CD4-positive, CD25-positive, alpha-beta regulatory T cell (primary cell): ENCODE data around the gene SPATA12. TPM values are rescaled to one million over a fixed set of nuclear protein-coding genes. Genes with fewer than 3 reads are reported as not detected.
A peak's percentile ranks its signal among the peaks of the same experiment; 100 is the strongest.

ENCODE experiments used
- ATAC-seq, 2 donors: fragments of 150-1000 bp; cut with Tn5 transposase; one replicate each; pipeline ENCODE4 v1.10.0; 2021; ENCODE audit warnings: low read depth in 2 of 2, moderate number of reproducible peaks in 2 of 2, moderate library complexity in 1 of 2
- DNase-seq, 3 donors: peaks; one replicate each; pipeline versions ENCODE4 v3.0.0 to v3.0.0-alpha.2; 2012 to 2022; ENCODE audit warnings: mixed read lengths in 1 of 3
- H3K27ac ChIP-seq: one replicate; pipeline ENCODE4 v1.7.0; 2013; ENCODE audit warnings: mild to moderate bottlenecking, low read length; ENCODE audit not compliant: insufficient read depth, poor library complexity, severe bottlenecking
- H3K27me3 ChIP-seq: one replicate; pipeline ENCODE4 v1.7.0; 2013; ENCODE audit warnings: low read length; ENCODE audit not compliant: control insufficient read depth, insufficient read depth
- H3K36me3 ChIP-seq: one replicate; pipeline ENCODE4 v1.7.0; 2013; ENCODE audit warnings: mild to moderate bottlenecking, low read length, moderate library complexity; ENCODE audit not compliant: control insufficient read depth, insufficient read depth
- H3K4me1 ChIP-seq: 2 replicates; pipeline ENCODE4 v1.7.0; 2013; ENCODE audit warnings: mild to moderate bottlenecking, low read length; ENCODE audit not compliant: insufficient read depth, control insufficient read depth, poor library complexity, severe bottlenecking
- H3K4me3 ChIP-seq: one replicate; pipeline ENCODE4 v1.7.0; 2013; ENCODE audit warnings: low read depth, mild to moderate bottlenecking, low read length, moderate library complexity
- H3K9me3 ChIP-seq, 2 experiments: 1 replicate in 1 of 2; 2 replicates in 1 of 2; pipeline ENCODE4 v1.7.0; 2013; ENCODE audit warnings: low read length in 2 of 2, mild to moderate bottlenecking in 1 of 2, moderate library complexity in 1 of 2; ENCODE audit not compliant: control insufficient read depth in 2 of 2
- H3K27ac Mint-ChIP-seq, 3 donors: one replicate each; pipeline ENCODE4 v1.8.0; 2020 to 2022; ENCODE audit warnings: mild to moderate bottlenecking in 3 of 3, mixed read lengths in 3 of 3, moderate library complexity in 2 of 3
- H3K27me3 Mint-ChIP-seq: one replicate; pipeline ENCODE4 v1.8.0; 2022; ENCODE audit warnings: mild to moderate bottlenecking, mixed read lengths
- H3K36me3 Mint-ChIP-seq: one replicate; pipeline ENCODE4 v1.8.0; 2020; ENCODE audit warnings: mixed read lengths
- H3K4me1 Mint-ChIP-seq, 4 donors: one replicate each; pipeline ENCODE4 v1.8.0; 2020 to 2022; ENCODE audit warnings: mixed read lengths in 4 of 4, mild to moderate bottlenecking in 1 of 4
- H3K4me3 Mint-ChIP-seq, 4 donors: one replicate each; pipeline ENCODE4 v1.8.0; 2020 to 2022; ENCODE audit warnings: mild to moderate bottlenecking in 4 of 4, mixed read lengths in 4 of 4, moderate library complexity in 3 of 4
- H3K9me3 Mint-ChIP-seq, 7 donors: one replicate each; pipeline ENCODE4 v1.8.0; 2020 to 2022; ENCODE audit warnings: mixed read lengths in 7 of 7, mild to moderate bottlenecking in 3 of 7, moderate library complexity in 2 of 7
- polyA plus RNA-seq, 4 donors: library from polyadenylated mRNA; unstranded; fragments of 300-500 nt; fragmentation: Illumina TruSeq; gene quantifications; one replicate each; pipeline ENCODE4 v1.2.3, GENCODE V29; 2021
- total RNA-seq: library from RNA; stranded (reverse); gene quantifications from one replicate; pipeline ENCODE4 v1.2.3, GENCODE V29; 2022

Gene SPATA12
- total RNA-seq (not detected), polyA plus RNA-seq (not detected)

- Mint-ChIP-seq H3K27me3 (peaks cover 10% of the 10 kb centered on the region), H3K4me3 (no peak within 1 kb of the TSS), H3K4me1 (peaks cover 0 to 3% (median 0%) of the 10 kb centered on the region in 4 donors), H3K27ac (no peak within 1 kb of the TSS), H3K9me3 (peaks cover 0 to 2% (median 0%) of the 10 kb centered on the region in 7 donors), H3K36me3 (no peaks in the 10 kb centered on the region)
- Histone ChIP-seq H3K36me3 (no peaks in the 10 kb centered on the region), H3K4me1 (no peaks in the 10 kb centered on the region), H3K27ac (no peak within 1 kb of the TSS), H3K27me3 (no peaks in the 10 kb centered on the region), H3K9me3 (no peaks in the 10 kb centered on the region), H3K4me3 (no peak within 1 kb of the TSS)
- DNase-seq (no peak), ATAC-seq (peak in 1 of 2 donors; percentile 37)
These were observed at the start of gene SPATA12 for GRCh38 chr3:57060089-57060821. TSS of gene SPATA12 (plus strand) at chr3:57060664. CDS start at chr3:57073695, 13,031 bp downstream.

- DNase-seq: no peak
- Histone ChIP-seq H3K36me3 (no peaks in the 10 kb centered on the region), H3K27me3 (no peaks in the 10 kb centered on the region), H3K27ac (no peak overlapping the region), H3K4me1 (no peaks in the 10 kb centered on the region), H3K4me3 (no peak overlapping the region), H3K9me3 (no peaks in the 10 kb centered on the region)
- Mint-ChIP-seq H3K27me3 (peaks cover 5% of the 10 kb centered on the region), H3K4me3 (no peak overlapping the region), H3K9me3 (peaks cover 0 to 2% (median 0%) of the 10 kb centered on the region in 7 donors), H3K36me3 (no peaks in the 10 kb centered on the region), H3K4me1 (peaks cover 0 to 4% (median 1%) of the 10 kb centered on the region in 4 donors), H3K27ac (no peak overlapping the region)
- ATAC-seq: no peak
These were observed 49.4 kb upstream of the SPATA12 start for GRCh38 chr3:57011022-57011421.

GRCh38 chr3:57012847-57013246 lies 47.6 kb upstream of the SPATA12 start:
- Mint-ChIP-seq H3K9me3 (peaks cover 0 to 2% (median 0%) of the 10 kb centered on the region in 7 donors), H3K4me3 (no peak overlapping the region), H3K36me3 (no peaks in the 10 kb centered on the region), H3K27ac (no peak overlapping the region), H3K27me3 (peaks cover 4% of the 10 kb centered on the region), H3K4me1 (no peaks in the 10 kb centered on the region)
- no peaks in the 10 kb centered on the region for H3K9me3 ChIP-seq
- H3K36me3 ChIP-seq: no peaks in the 10 kb centered on the region
- H3K4me3 ChIP-seq: no peak overlapping the region
- no peak overlapping the region for H3K27ac ChIP-seq
- ATAC-seq: no peak
- DNase-seq: no peak
- no peaks in the 10 kb centered on the region for H3K4me1 ChIP-seq
- H3K27me3 ChIP-seq: no peaks in the 10 kb centered on the region

GRCh38 chr3:57015350-57015729 lies 45.1 kb upstream of the SPATA12 start:
- H3K36me3 ChIP-seq: no peaks in the 10 kb centered on the region

GRCh38 chr3:57015912-57016311 lies 44.6 kb upstream of the SPATA12 start:
- Histone ChIP-seq H3K27ac (no peak overlapping the region), H3K9me3 (no peaks in the 10 kb centered on the region), H3K27me3 (peaks cover 4% of the 10 kb centered on the region), H3K4me3 (no peak overlapping the region), H3K36me3 (no peaks in the 10 kb centered on the region), H3K4me1 (no peaks in the 10 kb centered on the region)
- peaks cover 4% of the 10 kb centered on the region for H3K27me3 Mint-ChIP-seq
- H3K9me3 Mint-ChIP-seq: peaks cover 0 to 2% (median 0%) of the 10 kb centered on the region in 7 donors
- peak overlapping the region in 1 of 3 donors; percentile 66 for H3K27ac Mint-ChIP-seq
- no peaks in the 10 kb centered on the region for H3K36me3 Mint-ChIP-seq
- ATAC-seq (no peak), DNase-seq (no peak)
- no peak overlapping the region for H3K4me3 Mint-ChIP-seq
- no peaks in the 10 kb centered on the region for H3K4me1 Mint-ChIP-seq

More at GRCh38 chr3:57015350-57015729, 45.1 kb upstream of the SPATA12 start:
- DNase-seq (no peak), ATAC-seq (no peak)
- Histone ChIP-seq H3K9me3 (no peaks in the 10 kb centered on the region), H3K27ac (no peak overlapping the region), H3K27me3 (peaks cover 2% of the 10 kb centered on the region), H3K4me1 (no peaks in the 10 kb centered on the region), H3K4me3 (no peak overlapping the region)
- H3K27me3 Mint-ChIP-seq: peaks cover 4% of the 10 kb centered on the region
- H3K36me3 Mint-ChIP-seq: no peaks in the 10 kb centered on the region
- no peaks in the 10 kb centered on the region for H3K4me1 Mint-ChIP-seq
- peaks cover 0 to 2% (median 0%) of the 10 kb centered on the region in 7 donors for H3K9me3 Mint-ChIP-seq
- H3K27ac Mint-ChIP-seq: no peak overlapping the region
- H3K4me3 Mint-ChIP-seq: no peak overlapping the region

- DNase-seq: no peak
- Mint-ChIP-seq H3K27ac (no peak overlapping the region), H3K9me3 (peaks cover 0 to 3% (median 0%) of the 10 kb centered on the region in 7 donors), H3K27me3 (peaks cover 4% of the 10 kb centered on the region), H3K4me1 (no peaks in the 10 kb centered on the region), H3K36me3 (no peaks in the 10 kb centered on the region), H3K4me3 (no peak overlapping the region)
- no peak overlapping the region for H3K27ac ChIP-seq
- no peaks in the 10 kb centered on the region for H3K9me3 ChIP-seq
- H3K36me3 ChIP-seq: no peaks in the 10 kb centered on the region
- H3K27me3 ChIP-seq: peaks cover 4% of the 10 kb centered on the region
- ATAC-seq: no peak
- H3K4me1 ChIP-seq: no peaks in the 10 kb centered on the region
- H3K4me3 ChIP-seq: no peak overlapping the region
These were observed 43.0 kb upstream of the SPATA12 start for GRCh38 chr3:57017459-57017845.

- Histone ChIP-seq H3K27me3 (peaks cover 7% of the 10 kb centered on the region), H3K9me3 (no peaks in the 10 kb centered on the region), H3K4me3 (no peak overlapping the region), H3K36me3 (no peaks in the 10 kb centered on the region), H3K27ac (no peak overlapping the region), H3K4me1 (no peaks in the 10 kb centered on the region)
- H3K27ac Mint-ChIP-seq: no peak overlapping the region
- peaks cover 4% of the 10 kb centered on the region for H3K27me3 Mint-ChIP-seq
- H3K4me1 Mint-ChIP-seq: no peaks in the 10 kb centered on the region
- ATAC-seq (no peak), DNase-seq (no peak)
- H3K36me3 Mint-ChIP-seq: no peaks in the 10 kb centered on the region
- peaks cover 0 to 4% (median 0%) of the 10 kb centered on the region in 7 donors for H3K9me3 Mint-ChIP-seq
- H3K4me3 Mint-ChIP-seq: no peak overlapping the region
These were observed 42.2 kb upstream of the SPATA12 start for GRCh38 chr3:57018246-57018645.

- peaks cover 8% of the 10 kb centered on the region for H3K27me3 Mint-ChIP-seq
- no peaks in the 10 kb centered on the region for H3K4me1 Mint-ChIP-seq
- peaks cover 0 to 6% (median 0%) of the 10 kb centered on the region in 7 donors for H3K9me3 Mint-ChIP-seq
- H3K36me3 Mint-ChIP-seq: no peaks in the 10 kb centered on the region
- ATAC-seq: no peak
- H3K36me3 ChIP-seq: no peaks in the 10 kb centered on the region
- H3K9me3 ChIP-seq: no peaks in the 10 kb centered on the region
- peaks cover 7% of the 10 kb centered on the region for H3K27me3 ChIP-seq
- no peak overlapping the region for H3K27ac Mint-ChIP-seq
- no peak overlapping the region for H3K4me3 ChIP-seq
- no peak overlapping the region for H3K27ac ChIP-seq
- no peak overlapping the region for H3K4me3 Mint-ChIP-seq
- no peak for DNase-seq
- H3K4me1 ChIP-seq: no peaks in the 10 kb centered on the region
These were observed 41.4 kb upstream of the SPATA12 start for GRCh38 chr3:57019057-57019456.
